GM12801 (cell line): Measurements from ENCODE around the gene GNG7.

ENCODE experiments used
- CTCF ChIP-seq: IDR thresholded peaks from one replicate; pipeline ENCODE4 v1.5.1; 2011; ENCODE audit warnings: control low read depth; ENCODE audit not compliant: insufficient read length; ENCODE audit errors: extremely low read depth

The GNG7 gene

GRCh38 chr19:2603334-2603733 lies 99.2 kb downstream of the GNG7 start:
- no peak for TF ChIP-seq CTCF

GRCh38 chr19:2602391-2603181 lies 99.9 kb downstream of the GNG7 start:
- no peak for TF ChIP-seq CTCF

- no peak for TF ChIP-seq CTCF
These were observed 101.3 kb downstream of the GNG7 start for GRCh38 chr19:2600914-2601870.

- TF ChIP-seq CTCF: no peak
These were observed 108.2 kb downstream of the GNG7 start for GRCh38 chr19:2594319-2594718.

GRCh38 chr19:2592824-2593223 lies 109.7 kb downstream of the GNG7 start:
- TF ChIP-seq CTCF: no peak

- TF ChIP-seq CTCF: no peak
These were observed 110.8 kb downstream of the GNG7 start for GRCh38 chr19:2591537-2592291.
